Stimulated activated CD4-positive, alpha-beta T cell treated with anti-CD3 and anti-CD28 coated beads, Interleukin-2, amount 100 ng/mL, for 48 hours (primary cell): ENCODE data around the gene CAB39.

Experiments
- DNase-seq, 2 donors: peaks; one replicate each; pipeline ENCODE4 v3.0.0-alpha.2; 2020

The CAB39 gene

DNA sequence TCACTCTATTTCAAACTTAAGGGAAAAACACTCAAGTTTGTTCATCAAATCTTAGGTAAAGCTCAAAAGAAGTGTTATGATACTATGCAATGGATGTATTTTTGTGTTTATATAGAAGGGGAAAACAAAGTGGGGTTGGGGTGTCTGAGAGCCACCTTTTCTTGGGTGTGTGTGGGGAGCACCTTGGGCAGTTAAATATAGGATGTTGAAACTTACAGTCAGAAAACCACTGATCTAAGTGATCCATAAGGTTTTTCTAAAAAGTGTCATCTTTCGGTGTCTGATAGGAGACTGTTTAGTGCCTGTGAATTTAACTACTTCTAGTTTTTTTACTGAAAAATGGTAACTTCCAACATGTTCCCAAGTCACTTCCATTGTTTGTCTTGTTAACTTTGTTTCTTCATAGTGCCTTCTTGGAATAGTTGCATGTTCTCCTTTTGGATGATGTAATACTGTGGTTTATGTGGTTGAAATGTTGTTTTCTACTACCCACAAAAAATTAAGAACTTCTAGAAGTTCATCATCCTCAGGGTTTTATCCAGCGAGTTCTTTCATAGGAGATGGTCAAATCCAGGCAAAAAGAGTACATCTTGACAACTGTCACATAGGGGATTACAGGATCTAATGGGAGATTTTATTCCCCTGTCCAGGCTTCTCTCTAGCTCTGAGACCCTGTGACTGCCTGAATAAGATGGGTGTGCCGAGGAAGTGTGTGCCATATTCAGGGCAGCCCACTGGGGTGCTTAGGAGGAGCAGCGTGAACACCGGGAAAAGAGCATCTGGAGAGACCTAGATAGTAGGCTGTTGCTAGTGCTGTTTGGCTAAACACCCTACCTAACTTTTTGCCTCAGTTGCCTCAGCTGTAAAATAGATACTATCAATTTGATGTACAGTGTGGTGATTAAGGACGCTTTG, 46.2 kb downstream of the CAB39 start:
- no peak for DNase-seq

DNA sequence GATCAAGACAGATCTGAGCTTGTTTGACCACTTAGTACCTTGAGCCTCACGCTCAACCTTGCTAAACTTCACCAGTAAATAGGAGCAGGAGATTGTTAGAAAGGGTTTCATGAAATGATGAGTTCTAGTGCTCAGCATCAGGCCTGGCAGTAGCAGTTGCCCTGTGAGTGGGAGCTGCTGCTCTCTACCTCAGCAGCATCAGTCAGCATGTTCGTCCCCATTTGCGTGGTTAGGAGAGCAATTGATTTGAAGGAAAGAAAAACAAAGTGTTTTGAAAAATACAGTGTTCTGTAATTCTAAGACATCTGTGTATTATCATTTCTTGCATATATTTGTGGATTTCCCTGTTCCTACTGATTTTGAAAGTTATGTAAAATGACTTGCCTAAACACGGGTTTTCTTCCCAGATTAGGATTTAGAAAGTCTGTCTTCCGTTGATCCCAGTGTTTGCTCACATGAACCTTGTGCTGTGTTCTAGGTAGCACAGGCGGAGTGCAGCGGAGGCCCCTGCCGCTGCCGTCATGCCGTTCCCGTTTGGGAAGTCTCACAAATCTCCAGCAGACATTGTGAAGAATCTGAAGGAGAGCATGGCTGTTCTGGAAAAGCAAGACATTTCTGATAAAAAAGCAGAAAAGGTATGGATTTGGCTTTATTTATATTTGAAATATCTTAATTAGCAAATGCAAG, 47.0 kb downstream of the CAB39 start:
- no peak for DNase-seq

DNA sequence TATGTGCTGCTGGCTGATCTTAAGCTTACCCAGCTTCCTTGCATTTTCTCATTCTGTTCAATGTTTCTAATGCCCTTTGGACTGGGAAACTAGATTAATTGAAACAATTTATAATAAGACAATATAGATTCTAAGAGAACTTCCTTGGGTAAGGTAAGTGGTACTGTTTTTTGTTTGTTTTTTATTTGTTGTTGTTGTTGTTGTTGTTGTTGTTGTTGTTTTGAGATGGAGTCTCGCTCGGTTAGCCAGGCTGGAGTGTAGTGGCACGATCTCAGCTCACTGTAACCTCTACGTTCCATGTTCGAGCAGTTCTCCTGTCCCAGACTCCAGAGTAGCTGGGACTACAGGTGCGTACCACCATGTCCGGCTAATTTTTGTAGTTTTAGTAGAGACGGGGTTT, 49.1 kb downstream of the CAB39 start:
- DNase-seq, result no peak

DNA sequence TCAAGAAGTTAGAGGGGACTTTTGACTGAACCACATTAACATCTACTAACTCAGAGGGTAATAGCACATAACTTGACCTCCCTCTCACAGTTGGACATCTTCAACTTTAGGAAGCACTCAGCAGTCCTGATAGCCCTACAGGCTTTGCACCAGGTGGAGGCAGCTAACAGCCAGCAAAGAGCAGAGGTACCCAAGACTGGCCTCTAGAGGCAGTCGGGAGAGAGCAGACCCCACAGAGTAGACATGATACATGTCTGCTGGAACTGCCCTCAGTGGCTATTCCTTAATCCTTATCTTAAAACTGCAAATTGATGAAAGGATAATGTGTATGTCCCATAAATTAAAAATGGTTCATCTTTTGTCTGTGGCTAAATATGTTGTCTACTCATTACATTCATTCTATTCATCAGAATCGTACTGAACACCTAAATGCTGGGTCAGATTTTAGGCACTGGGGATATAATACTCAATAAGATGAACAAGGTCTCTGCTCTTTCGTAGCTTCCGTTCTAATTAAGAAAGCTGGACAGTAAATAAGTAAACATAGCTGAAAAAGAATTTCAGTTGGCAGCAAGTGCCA, 49.8 kb downstream of the CAB39 start:
- no peak for DNase-seq

DNA sequence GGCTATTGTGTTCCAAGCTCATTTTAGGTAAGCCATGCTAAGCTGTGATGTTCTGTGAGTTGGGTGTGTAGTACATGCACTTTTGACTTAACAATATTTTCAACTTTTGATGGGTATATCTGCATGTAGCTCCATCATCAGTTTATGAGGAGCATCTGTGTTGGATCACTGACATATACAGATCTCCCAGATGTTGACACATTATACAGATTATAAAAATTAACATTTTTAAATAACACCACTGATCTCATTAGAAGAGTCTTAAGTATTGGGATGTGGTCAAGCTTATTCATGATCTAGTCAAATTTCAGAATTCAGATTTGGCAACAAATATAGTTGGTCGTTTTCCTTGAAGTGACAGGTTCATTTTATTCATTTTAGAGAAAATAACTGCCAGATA, 51.7 kb downstream of the CAB39 start:
- no peak for DNase-seq

DNA sequence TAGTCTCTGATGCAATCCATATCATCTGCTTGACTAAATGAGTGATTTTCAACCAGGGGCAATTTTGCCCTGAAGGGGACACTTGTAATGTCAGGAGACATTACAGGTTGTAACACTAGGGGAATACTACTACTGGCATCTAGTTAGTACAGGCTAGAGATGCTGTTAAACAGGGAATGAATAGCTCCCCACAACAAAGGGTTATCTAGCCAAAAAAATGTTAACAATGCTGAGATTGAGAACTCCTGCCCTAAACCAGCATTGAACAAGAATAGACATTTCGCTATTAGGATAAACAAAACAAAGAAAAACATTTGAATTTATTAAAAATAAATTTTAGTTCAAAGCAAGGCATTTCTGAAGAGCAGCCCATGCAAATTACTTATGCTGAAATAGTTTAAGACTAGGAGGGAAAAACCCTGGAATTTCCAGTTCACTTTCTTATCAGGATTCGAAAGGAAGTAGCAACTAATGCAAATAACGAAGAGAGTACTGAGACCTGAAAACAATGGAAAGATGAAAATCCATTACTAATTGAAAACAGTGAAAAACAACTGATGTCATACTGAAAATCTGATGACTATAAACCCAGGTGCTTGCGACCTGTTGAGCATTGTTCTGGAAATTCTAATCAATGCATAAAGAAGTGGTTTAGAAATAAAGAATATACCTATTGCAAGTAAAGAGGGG, 53.1 kb downstream of the CAB39 start:
- DNase-seq, result no peak

DNA sequence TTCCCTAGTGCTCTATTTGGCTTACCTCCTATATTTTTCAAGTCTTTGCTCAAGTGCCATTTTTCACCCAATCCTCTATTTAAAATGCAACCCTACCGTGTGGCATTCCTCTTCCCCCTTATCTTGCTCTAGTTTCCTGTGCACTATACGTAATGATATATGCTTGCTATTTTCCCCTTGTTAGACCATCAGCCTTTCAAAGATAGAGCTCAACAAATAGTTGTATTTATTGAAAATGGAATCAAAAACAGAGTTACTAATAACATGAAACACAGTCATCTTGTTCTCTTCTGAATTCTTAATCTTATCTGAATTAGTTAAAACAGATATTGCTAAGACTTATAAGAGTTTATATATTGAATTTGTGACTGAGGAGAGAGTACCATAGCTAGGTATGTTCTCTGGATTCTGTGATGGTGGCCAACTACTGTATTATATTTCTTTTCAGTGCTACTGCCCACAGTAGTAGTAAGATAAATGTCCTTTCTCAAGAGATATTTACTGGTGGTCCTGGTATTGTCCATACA, 55.3 kb downstream of the CAB39 start:
- DNase-seq, result no peak

DNA sequence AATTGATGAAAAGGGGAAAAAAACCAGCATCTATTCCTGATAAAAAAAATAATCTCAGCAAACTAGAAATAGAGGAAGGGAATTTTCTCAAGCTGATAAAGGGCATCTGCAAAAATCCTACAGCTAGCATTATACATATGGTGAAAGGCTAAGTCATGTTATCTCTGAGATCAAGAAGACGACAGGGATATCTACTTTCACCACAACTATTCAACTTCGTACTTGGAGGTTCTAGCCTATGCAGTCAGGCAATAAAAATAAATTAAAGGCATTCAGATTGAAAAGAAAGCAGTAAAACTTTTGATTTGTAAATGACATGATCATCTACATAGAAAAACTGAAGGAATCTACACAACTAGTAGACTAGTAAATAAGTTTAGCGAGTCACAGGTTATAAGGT, 58.2 kb downstream of the CAB39 start:
- no peak for DNase-seq

DNA sequence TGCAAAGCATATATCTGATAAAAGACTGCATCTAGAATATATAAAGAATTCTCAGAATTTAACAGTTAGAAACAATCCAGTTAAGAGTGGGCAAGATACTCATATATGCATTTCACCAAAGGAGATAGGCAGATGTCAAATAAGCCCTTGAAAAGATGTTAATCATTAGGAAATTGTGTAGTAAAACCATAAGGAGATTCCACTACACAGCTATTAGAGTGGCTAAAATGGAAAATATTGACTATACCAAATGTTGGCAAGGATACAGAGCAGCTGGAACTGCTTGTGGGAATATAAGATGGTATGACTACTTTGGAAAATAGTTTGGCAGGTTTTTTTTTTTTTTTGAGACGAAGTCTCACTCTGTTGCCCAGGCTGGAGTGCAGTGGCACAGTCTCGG, 59.5 kb downstream of the CAB39 start:
- no peak for DNase-seq

DNA sequence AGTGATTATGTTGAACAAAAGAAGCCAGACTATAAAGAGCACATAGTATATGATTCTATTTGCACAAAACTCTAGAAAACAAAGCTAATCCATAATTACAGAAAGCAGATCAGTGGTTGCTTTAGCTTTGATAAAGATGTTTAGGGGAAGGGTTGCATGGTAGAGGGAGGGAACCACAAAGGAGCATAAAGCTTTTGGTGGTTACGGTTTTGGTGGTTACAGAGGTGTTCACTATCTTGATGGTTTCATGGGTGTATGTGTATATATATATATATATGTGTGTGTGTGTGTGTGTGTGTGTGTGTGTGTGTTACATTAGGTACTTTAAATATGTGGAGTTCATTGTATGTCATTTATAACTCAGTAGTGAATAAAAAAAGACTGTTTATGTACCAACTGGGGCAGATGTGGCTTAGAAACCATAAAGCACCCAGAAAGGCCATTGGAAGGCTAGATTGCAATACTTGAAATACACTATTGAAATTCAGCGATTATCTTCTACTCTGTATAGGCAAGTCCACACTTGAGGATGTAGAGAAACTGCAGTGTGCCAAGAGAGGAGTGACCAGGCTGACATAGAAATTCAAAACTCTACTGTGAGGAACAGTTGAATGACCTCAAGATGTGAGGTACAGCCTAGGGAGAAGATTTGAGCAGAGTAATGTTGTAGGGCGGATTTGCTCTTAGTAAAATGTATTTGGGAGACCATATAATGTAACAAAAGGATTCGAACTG, 60.6 kb downstream of the CAB39 start:
- no peak for DNase-seq

DNA sequence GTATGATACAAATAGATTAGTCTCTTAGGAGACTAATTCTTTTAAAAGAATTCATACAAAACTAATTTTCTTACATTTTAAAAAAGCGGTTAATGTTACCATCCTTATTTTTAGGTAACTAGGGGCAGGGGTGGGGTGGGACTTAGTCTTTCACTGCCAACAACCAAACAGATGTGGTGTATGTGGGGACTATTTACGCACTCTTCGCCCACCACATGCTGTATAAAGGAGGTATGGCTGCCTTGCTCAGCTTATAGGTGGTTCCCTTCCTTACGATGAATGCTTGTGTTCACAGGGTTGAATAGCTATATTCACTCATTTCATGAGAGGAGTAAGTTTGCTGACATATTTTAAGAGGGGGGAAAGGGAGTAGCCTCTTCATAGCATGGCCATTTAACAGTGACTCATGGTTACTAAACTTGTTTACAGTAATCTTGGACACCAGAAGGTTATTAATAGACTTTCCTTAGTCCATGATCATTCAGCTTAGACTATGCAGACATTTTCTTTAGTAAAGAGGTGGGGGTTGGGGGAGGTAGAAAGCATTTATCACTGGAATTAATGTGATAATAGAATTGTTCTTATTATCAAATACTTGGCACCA, 61.8 kb downstream of the CAB39 start:
- no peak for DNase-seq

DNA sequence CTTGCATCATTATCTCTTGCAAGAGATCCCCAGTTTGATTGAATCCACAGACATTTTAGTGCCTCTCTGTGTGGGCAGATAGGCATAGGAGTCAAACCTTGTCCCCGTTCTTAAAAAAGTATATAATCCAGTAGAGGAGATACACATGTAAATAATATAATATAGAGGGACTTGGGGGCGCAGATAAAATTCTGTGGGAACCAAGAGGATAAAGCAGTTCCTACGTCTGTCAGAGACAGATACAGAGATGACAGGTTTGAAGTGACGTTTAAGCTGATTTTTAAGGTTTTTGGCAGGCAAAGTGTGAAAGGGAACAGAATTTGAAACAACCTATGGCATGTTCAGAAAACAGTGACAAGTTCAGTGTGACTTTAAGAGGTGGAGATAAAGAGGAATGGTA, 63.1 kb downstream of the CAB39 start:
- no peak for DNase-seq

DNA sequence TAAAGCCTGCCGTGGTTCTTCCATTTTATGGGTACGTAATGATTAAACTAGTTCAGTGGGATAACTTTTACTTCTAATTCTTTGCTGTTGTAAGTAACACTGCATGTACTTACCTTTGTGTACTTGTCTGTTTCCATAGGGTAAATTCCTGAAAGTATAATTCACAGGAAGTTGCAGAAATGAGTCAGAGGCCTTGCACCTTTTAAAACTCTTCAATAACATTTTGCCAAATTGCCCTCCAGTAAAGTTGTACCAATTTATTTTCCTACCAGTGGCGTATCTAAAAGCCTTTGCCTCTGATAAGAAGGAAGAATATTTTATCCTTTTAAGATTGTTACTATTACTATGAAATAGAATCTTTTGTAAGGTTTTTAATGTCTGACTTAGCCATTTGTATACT, 65.1 kb downstream of the CAB39 start:
- no peak for DNase-seq

DNA sequence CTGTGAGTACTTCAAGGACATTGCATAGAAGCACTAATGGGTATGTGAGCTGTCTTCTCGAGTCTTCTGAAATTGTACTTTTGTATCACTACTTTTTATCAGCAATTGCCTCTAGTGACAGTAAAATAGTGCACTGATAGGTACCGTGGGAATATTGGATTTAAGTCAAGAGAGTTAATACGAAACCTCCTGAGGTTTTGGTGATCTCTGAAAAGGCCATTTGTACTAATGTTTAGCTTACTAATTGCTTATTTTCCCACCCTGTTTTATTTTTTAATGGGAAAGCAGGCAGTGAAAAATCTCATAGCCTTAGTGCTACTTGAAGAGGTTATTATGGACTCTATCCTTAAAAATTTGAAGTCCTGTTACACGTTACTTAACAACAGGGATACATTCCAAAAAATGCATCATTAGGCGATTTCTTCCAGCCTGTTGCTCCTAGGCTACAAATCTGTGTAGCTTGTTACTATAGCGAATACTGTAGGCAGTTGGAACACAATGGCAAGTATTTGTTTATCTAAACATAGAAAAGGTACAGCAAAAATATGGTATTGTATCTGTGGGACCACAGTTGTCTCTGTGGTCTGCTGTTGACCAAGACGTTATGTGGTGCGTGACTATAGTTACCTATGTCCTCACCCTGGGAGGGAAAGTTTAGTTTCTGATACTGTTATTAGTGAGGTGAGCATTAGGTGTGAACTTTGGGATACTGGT, 65.9 kb downstream of the CAB39 start:
- no peak for DNase-seq

DNA sequence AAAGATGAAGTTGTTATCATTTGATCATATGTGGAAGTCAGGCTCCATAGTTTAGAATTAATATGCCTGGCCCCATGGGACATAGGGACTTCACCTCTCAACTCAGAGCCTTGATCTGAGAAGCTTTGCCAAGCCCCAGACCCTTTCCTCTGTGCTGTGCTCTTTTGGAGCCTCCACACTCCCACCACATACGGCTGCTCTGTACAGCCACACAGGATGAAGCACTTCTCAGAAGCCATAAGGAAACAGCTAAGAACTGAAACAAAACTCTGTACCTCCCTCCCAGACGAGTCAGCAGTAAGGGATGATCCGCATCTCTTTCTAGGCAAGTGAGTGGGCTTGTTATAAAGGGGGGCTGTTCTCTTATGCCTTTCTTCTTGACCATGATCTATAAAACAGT, 66.5 kb downstream of the CAB39 start:
- DNase-seq, result no peak

DNA sequence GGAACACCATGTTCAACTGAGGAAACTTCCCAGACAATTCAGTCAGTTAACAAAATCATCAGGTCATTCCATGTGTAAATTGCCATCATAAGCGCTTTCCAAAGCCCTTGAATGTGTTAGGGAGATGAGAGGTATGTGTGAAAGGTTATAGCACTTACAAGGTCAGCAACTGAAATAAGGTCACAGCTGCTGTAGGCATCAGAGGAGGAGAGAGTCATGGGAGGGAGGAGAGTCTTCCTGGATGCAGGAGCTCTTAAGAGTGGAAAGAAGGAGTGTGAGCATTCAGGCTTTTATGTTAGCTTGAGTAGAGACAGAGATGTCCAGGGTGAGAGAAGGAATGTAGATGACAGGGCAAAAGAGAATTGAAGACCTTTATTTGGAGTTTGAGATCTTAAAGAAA, 67.0 kb downstream of the CAB39 start:
- no peak for DNase-seq

DNA sequence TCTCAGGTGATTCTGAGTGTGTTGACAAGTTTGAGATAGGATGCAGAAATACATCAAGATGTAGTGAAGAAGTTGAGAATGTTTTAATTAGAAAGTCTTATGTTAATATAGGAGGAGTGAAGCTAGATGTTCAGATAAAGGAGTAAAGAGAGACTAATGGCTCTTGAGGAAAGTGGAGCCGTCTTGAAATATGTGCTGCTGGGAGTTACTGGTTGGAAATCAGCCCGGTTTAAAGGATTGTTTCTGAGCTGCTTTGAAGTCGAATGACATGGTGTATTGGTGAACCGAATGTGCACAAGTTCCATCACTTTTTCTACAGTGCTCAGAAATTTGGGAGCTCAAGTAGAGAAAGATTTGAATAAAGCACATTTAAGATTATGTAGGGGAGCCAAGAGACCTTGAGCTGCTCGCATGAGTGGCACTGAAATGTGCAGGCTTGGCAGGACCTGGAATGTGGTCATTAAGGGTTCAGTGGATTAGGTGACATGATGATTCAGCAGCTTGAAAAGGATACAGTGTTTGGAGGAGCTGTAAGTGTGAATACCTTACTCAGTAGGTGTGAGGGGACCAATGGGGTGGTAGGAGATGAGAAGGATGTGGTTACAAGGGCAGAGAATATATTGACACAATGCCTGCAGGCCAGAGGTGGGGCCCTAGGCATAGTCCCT, 68.6 kb downstream of the CAB39 start:
- no peak for DNase-seq

DNA sequence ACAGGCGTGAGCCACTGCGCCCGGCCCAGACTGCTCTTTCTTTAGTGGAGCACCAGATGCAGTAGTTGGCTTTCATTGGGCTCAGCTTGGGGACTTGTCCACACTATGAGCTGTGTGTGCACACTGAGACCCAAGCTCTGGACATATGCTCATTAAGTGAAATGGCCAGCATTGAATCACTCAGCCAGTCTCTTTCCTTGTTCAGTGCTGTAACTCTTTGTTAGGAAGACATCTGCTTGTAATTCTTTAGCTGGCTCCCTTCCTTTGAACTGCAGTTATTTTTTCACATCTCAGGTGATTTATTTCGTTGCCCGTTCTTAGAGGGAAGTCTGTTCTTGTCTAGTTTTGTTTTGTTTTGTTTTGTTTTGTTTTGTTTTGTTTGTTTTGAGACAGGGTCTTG, 70.5 kb downstream of the CAB39 start:
- DNase-seq, result no peak

DNA sequence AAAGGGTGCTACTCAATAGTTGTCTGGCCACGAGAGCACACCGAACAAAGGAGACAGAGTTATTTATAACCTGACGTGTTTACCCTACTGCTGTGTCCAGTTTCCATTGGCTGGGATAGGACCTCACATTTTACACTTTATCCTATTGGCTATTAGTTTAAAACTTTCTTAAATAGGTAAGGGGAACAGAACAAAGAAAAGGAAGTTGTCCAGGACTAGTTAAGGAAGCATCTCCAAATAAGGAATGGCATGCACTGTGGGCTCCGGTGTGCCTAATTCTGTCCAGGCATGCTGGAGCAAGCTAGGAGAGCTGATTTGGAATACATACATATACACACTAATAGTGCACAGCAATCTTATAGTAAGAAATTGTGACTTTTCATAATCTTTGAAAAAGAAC, 72.2 kb downstream of the CAB39 start:
- DNase-seq, result no peak

DNA sequence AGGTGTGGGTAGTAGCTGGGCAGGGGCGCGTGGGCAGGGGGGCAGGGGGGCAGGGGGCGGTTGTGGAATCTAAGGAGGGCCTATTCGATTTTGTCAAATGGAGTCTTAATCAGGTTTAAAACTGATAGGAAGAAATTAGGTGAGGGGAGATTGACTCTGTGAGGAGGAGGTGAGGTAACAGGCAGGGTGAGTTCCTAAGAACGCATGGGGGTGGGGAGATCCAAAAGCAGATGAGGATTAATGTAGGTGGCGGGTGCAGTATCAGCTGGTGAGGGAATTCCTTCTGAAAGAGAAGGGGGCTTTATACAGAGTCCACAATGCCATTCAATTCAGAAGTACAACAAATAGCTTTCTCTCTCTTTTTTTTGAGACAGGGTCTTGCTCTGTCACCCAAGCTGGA, 72.7 kb downstream of the CAB39 start:
- no peak for DNase-seq

DNA sequence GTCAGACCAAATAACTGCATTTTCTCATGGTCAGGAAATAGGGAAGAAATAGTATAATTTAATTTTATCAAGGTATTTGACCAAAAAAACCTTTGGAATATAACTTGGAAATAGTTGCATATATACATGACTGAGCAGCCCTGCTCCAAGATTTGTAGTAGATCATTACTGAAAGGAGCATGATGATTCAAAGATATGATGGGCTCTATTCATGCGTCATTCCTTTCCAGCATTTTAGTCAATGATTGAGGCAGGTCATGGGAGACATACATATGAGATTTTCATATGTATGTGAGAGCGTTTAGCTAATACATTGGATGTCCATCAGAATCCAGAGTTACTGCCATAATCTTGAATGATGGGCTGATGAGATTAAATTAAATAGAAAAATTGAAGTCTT, 74.5 kb downstream of the CAB39 start:
- DNase-seq, result no peak
